CD4-positive, alpha-beta T cell treated with Interleukin-2 at 100 ng/mL for 4 hours (primary cell): ENCODE results near the gene RUSC2.
"Not testable (repeated sequence)": the region's sequence is repeated elsewhere in the genome, so short reads cannot be mapped to it uniquely, and the experiment has no call there.

ENCODE experiments used
- DNase-seq: peaks from one replicate; pipeline ENCODE4 v3.0.0-alpha.2; 2020; ENCODE audit warnings: low spot score

Gene RUSC2

DNA sequence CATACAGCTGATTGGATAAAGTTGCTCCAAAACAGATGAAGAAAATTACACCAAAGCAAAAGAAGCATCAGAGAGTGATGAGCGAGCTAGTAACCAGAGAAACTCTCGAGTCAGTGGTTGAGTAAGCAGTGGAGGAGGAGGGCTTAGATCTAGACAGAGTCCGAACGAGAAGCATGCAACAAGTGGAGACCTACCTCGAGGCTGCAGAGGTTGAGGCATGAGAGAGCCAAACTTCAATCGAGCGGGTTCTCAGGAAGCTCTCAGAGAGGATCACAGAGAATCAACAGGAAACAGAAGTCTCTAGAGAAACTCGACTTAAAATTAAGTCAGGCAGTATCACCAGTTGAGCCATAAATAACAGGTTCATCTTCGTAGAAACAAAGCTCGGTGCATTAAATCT lies 6.1 kb downstream of the RUSC2 start:
- DNase-seq: no peak

DNA sequence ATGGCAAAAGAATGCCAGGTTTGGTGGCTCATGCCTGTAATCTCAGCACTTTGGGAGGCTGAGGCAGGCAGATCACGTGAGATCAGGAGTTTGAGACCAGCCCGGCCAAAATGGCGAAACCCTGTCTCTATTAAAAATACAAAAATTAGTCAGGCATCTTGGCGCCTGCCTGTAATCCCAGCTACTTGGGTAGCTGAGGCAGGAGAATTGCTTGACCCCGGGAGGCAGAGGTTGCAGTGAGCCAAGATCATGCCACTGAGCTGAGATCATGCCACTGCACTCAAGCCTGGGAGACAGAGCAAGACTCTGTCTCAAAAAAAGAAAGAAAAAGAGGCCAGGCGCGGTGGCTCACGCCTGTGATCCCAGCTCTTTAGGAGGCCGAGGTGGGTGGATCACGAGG lies 8.3 kb downstream of the RUSC2 start:
- not testable (repeated sequence) for DNase-seq

DNA sequence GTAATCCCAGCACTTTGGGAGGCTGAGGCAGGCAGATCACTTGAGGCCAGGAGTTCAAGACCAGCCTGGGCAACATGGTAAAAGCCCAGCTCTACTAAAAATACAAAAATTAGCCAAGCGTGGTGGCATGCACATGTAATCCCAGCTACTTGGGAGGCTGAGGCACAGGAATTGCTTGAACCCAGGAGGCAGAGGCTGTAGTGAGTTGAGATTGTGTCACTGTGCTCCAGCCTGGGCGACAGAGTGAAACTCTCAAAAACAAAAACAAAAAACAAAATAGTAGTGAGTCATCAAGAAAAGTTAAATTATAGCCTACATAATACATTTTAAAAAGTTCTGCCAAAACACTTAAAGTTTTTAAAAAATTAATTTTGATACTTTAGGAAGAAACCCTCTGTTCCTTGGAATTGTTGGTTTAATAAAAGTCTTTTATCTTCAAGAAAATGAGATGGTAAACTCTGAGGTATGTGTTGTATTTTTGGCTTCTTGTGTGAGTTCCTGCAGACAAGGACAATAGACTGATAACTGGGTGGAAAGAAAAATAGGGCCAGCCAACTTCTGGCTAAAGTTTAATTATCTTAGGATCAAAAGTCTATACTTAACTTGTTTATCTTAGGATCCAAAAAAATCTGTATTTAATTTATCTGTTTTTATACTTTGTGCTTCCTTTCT lies 9.3 kb downstream of the RUSC2 start:
- DNase-seq: no peak

DNA sequence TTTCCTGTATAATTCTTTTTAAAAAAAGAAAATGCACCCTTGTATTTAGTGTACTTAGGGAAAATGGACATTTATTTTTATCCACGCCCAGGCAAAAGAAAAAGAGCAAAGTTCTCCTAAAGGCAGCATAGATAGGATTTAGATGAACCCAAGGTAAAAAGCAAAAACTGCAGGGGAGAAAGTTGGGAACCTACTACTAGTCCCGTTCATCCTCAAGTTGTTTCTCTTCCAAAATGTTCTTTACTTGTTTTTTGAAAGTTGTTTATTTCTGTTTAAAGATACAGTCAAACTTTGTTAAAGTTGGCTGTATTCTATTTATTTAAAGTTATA lies 9.8 kb downstream of the RUSC2 start:
- DNase-seq: no peak

DNA sequence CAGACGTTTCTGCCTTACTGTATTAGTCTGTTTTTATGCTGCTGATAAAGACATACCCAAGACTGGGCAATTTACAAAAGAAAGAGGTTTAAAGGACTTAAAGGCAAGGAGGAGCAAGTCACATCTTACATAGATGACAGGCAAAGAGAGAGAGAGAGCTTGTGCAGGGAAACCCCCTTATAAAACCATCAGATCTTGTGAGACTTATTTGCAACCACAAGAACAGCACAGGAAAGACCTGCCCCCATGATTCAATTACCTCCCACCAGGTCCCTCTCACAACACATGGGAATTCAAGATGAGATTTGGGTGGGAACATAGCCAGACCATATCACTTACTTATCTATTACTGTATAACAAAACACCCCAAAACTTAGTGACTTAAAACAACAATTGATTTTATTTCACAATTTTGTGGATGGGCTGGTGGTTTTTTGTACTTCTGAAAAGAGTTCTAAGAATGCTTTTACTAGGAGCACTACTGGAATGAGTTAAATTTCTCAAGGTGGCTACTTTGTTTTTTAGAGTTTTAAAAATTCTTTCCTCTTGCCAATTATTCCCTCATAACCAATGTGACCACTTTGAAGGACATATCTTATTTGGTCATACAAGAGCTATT lies 10.3 kb downstream of the RUSC2 start:
- DNase-seq: no peak

DNA sequence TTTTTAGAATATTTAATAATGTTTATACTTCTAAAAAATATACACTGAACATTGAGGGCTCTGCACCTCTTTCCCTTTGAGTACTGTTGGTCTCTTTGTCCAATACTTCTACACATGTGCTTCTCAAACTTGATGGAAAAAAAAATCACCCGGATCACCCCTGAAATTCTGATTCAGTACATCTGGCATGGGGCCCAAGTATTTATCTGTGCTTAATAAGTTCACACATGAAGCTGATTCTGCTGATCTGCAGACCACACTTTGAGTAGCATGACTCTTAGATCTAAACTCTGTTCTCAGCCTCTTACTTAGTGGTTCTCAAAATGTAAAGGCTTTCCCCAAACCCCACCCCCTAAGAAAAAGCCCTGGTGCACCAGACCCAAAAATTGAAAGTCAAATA lies 12.0 kb downstream of the RUSC2 start:
- no peak for DNase-seq

DNA sequence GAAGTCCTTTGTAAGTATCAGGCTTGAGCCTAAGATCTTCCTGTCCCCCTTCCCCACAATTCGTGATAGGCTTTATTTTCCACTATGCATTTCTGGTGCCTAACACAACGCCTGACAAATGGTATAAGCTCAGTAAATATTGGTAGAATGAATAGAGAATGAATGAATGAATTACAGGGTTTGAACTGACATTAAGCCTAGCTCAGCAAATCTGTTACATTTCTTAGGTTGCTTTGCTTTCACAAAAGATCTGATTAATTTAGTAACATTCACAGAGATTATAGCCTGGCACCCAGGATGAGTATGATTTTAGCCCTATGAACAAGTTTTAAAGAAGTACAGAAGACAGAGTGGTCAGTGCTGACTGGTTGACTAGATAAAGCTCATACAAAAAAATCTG lies 16.4 kb downstream of the RUSC2 start:
- DNase-seq: no peak

DNA sequence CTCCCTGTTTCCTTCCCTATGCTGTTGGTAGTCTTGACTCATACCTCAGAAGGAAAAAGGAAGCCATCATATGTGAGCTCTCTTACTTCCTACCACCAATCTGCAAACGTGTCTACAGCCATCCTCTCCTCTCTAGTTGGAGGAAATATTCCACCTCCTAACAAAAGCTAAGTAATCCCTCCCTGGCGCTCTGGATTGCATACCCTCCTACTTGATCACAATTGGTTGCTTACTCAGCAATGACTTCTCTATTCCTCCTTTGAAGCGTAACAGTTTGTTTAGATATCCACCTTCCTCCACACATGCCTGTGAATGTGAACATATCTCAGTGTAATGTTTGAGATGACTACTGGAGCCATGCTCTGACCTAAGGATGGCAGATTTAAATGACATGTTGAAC lies 18.2 kb downstream of the RUSC2 start:
- no peak for DNase-seq

DNA sequence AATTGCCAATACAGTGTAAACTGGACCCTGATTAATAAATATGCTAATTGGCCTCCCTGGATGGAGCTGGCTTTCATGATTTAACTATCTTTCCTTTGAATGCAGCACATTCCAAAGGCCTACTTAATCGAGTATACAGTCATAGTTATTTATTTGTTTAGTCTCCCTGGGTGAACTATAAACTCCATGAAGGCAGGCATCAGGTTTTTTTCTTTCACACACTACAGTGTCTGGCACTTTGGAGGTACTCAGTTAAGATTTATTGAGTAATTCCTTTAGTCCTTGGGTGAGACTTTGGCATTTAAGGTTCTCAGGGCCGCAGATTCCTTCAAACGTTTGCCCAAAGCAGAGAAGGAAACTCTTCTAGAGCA lies 20.5 kb downstream of the RUSC2 start:
- no peak for DNase-seq

DNA sequence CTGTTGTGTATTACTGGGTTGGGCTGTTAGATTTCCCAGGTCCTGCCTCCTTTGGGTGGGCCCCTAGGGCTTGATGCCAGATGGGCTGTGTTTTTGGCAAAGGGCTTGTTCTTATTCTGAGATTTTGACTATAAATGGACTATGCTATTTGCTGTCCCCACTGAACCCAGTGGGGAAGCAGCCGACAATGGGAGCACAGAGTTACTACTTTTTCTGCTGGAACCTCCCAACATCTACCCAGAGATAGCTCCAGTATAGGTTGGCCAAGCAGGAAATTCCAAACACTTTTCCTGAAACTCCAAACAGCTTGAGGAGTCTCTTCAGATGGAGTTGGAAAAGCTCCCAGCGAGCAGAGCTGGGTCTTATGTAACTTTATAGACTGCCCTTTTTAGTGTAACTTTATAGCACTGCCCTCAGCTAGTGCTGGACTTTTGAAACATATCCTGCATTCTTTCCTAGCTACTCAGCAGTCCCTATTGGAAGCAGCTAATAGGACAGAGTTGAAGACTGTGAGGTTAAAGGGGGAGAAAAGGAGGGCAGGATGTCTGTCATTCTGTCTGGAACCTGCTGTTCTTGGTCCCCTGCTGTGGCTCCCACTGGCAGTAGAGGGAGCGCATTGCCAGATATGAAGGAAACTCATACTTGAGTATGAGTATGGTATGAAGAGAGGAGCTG lies 21.0 kb downstream of the RUSC2 start:
- no peak for DNase-seq

DNA sequence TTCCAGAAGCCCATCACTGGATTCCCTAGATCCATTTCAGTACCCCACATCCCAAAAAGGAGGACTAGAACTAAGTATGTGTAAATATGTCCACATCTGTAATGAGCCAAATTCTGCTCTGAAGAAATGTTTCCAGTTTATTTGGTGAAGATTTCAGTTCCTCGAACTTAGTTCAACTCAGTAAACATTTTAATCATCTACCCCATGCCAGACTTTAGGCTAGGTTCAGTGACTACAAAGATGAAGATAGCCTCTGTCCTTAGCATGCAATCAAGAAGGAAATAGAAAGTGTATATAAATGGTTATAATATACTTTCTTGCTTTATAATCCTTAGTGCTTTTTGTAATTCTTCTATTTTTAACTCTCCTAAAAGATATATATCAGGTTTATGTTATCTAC lies 21.5 kb downstream of the RUSC2 start:
- DNase-seq: no peak

DNA sequence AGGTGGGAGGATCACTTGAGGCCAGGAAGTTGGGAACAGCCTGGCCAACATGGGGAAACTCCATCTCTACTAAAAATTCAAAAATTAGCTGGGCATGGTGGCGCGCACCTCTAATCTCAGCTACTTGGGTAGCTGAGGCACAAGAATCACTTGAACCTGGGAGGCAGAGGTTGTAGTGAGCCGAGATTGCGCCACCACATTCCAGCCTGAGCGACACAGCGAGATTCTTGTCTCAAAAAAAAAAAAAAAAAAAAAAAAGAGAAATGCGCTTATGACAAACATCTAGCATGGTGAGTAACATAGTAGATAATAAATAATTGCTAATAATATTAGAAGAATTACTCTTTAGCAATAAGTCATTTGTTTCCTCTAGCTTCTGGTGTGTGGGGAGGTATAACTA lies 25.9 kb downstream of the RUSC2 start:
- DNase-seq: no peak

DNA sequence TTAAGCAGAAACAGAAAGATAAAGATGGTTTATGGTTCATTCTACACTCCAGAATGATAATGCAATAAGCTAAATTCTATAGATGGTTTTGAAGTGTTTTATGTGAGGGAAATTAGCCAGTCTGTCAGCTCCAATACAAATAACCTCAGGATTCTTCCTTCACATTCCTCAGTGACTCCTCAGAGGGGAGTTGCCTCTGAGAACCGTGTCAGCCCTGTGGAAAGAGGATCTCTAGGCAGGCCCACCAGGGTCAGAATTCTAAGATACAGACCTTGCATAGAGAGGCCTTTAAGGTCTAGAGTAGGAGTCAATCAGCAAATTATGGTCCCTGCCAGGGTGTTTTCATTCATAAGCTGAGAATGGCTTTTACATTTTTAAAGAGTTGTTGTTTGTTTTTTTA lies 26.6 kb downstream of the RUSC2 start:
- DNase-seq: no peak

DNA sequence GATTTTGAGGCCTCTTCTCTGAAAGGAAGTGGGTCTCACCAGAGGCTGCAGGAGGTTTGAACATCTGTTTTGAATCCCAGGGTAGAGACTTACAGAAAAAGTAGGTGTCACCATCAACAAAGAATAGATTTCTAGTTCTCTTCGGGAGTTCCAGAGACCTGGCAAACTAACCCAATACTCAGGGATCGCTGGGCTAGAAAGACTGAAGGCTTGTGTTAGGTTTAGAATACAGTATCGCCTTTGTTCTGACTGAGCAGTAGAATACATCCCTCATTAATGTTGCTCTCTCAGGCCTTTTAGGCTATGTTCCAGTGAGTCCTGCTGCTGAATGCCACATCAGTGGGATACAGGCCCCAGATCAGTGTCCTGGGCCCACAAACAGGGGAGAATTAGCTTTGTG lies 27.2 kb downstream of the RUSC2 start:
- no peak for DNase-seq

DNA sequence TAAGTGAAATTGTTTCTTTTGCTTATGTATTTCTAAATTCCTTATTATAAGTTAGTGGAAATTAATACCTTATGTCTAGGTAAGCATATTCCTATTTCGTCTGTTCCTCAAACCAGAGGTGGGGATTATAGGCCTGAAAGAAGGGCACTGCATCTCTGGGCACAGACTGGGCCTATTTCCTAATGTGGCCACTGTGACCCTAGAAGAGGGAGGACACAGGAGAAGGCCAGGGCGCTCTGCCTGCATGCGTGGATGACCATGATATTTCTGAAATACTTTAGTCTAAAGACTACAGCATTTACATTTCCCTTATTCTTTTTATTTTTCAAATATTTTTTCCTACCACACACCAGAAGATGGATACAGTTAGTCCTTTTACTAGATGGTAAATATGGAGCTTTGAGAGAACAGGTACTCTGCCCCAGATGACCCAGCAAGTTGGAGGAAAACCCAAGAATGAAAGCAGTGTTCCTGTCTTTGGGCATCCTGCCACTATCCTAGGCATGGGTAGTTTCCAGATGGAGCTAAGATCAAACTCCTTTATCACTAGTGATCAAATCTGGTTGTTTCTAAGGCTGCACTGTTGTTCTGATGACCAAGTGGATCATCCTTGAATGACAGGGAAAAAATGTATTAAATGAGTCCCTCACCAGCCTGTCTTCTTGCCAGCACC lies 27.8 kb downstream of the RUSC2 start:
- no peak for DNase-seq

DNA sequence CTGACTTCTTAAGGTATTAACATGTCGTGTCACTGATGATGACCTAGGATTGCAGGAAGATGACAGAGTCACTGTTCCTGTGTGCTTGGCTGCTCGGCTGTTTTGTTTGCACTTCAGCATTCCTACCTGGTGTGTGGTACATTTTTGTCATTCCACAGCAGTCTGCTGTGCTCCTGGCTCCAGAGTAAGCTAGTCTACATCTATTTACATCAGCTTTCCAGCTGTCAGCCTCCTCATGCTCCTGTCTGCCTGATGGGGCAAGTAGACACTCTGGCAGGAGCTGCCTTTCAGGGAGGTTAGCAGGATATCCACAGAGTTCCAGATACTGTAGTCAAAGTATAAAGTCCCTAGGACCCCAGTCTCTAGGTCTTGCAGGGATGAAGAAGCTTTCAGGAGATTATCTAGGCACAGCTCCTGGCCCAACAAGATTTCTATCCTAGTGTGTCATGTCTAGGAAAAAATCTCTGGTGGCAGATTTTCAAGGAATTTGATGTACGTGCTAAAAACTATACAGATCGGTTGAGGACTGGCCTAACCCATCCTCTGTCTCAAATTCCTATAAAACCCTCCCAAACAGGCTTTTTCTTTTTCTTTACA lies 28.4 kb downstream of the RUSC2 start:
- DNase-seq: no peak

DNA sequence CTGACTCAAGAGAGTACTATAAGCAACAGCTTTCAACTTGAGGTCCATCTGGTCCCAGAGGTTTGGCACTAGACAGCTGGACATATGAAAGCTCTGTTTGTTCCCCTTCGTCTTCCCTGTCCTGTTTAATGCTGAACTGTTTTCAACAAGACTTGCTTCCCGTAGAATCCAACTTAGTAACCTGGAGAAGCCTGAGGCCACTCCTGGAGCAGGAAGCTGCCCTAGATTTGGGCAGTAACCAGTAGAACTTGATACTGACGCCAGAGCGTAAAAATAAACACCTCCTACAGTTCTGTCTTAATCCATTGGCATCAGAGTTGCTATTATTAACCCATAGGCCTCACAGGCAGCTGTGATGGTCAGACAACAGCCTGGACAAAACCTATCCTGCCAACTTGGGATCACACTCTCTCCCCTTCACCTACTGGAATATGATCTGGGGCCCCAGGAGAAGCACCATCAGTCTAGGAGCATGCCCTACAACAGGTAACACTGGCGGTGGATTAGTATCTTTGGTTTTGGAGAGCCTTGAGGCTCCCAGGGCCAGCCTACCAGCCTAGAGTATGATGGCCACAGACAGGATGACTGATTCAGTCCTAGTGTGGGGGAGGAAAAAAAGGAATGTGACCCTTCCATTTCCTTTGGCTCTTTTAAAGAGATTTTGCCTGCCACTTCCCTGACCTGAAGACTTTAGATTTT lies 29.2 kb downstream of the RUSC2 start:
- no peak for DNase-seq

DNA sequence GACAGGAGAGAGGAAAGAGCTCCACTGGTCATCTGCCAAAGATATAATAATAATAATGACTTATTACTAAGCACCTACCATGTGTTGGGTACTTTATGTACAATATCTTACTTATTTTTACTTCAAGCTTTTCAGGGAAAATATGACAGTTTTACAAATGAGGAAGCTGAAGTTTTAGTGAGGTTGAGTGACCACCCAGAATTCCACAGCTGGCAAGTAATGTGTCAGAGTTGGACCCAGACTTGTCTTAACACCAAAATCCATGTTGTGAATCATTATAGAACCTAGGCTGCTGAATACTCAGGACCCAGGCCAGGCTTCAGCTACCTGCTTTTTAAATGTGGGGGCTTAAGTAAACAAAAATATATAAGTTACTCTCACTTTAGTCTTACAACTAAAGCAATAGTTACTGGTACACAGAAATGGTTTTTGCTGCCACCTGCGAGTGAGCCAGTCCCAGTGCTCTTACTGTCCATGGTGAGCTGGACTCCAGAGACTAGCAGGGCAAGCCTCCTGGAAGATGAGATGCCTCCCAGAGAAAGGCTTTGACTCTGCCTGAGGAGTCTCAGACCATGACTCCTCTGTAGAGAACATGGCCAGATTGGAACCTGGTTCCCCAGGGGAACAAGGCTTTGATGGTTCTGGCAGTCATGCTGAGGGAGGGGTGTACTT lies 29.9 kb downstream of the RUSC2 start:
- no peak for DNase-seq

DNA sequence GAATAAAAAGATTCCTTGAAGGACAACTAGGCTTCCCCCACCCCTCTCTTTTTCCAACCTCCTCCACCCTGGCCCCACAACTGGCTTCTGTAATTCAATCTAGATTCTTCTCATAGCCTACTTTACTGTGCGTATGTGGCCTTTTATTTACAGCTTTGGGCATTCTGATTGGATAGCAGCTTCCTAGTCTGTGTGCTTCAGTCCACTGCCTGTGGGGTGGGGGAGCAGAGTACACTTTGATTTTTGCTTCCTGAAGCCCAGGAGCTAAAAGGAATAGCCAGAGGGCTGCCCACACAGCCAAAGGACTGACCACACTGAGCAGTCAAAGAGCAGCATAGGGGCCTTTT lies 30.4 kb downstream of the RUSC2 start:
- no peak for DNase-seq

DNA sequence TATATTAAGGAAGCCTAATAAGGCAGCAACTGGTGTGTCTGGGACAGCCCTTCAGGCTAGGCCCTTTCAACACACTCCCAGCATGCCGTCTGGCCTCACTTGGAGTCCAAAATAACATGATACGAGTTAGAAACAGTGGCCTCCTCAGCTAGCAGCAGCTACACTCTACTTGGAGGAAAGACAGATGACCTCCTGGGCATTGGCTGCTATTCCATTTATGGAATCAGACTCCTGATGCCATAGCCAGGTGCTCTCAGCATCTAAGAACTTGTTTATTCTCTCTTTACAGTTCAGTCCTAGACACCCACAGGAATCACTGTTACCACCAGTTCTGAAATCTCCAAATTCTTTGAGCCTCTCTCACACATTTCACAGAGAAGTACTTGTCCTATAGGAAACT lies 31.8 kb downstream of the RUSC2 start:
- no peak for DNase-seq

DNA sequence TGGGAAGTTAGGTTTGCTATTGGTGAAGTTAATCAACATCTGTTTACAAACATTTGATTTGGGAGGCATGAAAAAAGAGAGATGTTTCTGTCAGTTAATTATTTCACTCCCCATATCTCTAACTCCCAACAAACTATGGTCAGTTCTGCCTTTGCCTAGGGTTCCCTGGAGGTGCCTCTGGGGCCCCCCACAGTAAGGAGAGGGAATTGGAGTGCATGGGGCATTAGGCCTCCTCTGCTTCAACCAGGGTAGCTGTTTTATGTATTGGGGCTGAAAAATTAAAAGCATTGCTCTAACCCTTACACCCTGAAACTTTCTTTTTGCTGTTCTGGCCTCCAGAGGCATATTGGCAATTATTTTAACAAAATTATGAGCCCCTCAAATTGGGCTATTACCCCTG lies 32.3 kb downstream of the RUSC2 start:
- no peak for DNase-seq

DNA sequence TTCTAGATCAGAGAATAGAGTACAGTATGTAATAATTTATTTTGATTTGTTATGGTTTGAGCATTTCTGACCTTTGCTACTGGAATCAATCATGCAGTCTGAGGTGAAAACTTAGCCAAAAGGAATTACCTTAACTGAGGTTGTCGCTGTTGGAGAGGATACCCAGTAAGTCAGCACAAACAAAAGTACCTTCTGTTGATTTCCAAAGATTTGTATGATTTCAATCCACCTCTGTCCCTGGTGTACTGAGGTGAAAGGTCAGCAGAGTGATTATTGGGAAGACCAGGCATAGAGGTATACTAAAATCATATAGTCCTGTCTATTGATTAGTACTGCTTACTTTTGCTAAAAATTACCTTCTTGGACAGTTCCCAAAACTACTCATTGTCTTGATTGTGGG lies 32.8 kb downstream of the RUSC2 start:
- no peak for DNase-seq
